ENCODE measurements around the gene COL1A2.

DNA sequence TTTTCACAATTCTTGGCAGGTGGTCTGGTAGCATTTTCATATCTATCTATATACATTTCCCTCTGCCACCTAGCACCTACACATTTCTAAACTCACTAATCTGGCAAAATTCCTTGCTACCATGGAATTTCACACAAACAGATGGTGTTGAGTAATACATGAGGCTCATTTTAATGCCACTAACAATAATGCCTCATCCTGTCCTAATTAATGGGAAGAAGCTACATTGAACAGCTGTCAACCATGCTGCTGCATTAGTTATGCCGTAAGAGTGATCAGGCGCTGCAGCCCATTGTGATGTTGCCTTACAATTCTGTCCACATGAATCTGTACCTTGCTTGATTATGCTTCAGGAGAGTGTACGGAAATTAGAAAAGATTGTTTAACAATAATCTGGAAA is 23.2 kb downstream of the COL1A2 start:
- no peak for TF ChIP-seq BRCA1 (IDR thresholded peaks at IDR 0.05; ENCODE audit: low read depth, low read length)
- TF ChIP-seq, protein P1, sequence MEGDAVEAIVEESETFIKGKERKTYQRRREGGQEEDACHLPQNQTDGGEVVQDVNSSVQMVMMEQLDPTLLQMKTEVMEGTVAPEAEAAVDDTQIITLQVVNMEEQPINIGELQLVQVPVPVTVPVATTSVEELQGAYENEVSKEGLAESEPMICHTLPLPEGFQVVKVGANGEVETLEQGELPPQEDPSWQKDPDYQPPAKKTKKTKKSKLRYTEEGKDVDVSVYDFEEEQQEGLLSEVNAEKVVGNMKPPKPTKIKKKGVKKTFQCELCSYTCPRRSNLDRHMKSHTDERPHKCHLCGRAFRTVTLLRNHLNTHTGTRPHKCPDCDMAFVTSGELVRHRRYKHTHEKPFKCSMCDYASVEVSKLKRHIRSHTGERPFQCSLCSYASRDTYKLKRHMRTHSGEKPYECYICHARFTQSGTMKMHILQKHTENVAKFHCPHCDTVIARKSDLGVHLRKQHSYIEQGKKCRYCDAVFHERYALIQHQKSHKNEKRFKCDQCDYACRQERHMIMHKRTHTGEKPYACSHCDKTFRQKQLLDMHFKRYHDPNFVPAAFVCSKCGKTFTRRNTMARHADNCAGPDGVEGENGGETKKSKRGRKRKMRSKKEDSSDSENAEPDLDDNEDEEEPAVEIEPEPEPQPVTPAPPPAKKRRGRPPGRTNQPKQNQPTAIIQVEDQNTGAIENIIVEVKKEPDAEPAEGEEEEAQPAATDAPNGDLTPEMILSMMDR (IDR thresholded peaks at IDR 0.05; ENCODE audit: control extremely low read depth in 1 of 3, insufficient read depth in 1 of 3, low read depth in 1 of 3, low read length in 3 of 3): no peak
- TF ChIP-seq JUN (IDR thresholded peaks at IDR 0.05; ENCODE audit: low read depth, low read length): no peak
- TF ChIP-seq CBX5 (IDR thresholded peaks at IDR 0.05; ENCODE audit: low read depth, low read length): no peak
- TF ChIP-seq RAD21 (IDR thresholded peaks at IDR 0.05 in 1 of 2, conservative IDR thresholded peaks at IDR 0.05 in 1 of 2; ENCODE audit: low read depth in 2 of 2, low read length in 2 of 2): no peak
- TF ChIP-seq SP2 (IDR thresholded peaks at IDR 0.05; ENCODE audit: low read length): no peak
- TF ChIP-seq SIN3A (conservative IDR thresholded peaks at IDR 0.05 in 1 of 2, IDR thresholded peaks at IDR 0.05 in 1 of 2; ENCODE audit: low read depth in 1 of 2, low read length in 2 of 2): no peak
